IPS DF 4.7 (cell line): ENCODE results near the gene YIPF4.
"Not testable (repeated sequence)": the region's sequence is repeated elsewhere in the genome, so short reads cannot be mapped to it uniquely, and the experiment has no call there.

ENCODE experiments used
- DNase-seq: peaks from one replicate; pipeline ENCODE4 v3.0.0-alpha.2; 2013; ENCODE audit warnings: low spot score; ENCODE audit errors: extremely low read depth

Gene YIPF4

DNA sequence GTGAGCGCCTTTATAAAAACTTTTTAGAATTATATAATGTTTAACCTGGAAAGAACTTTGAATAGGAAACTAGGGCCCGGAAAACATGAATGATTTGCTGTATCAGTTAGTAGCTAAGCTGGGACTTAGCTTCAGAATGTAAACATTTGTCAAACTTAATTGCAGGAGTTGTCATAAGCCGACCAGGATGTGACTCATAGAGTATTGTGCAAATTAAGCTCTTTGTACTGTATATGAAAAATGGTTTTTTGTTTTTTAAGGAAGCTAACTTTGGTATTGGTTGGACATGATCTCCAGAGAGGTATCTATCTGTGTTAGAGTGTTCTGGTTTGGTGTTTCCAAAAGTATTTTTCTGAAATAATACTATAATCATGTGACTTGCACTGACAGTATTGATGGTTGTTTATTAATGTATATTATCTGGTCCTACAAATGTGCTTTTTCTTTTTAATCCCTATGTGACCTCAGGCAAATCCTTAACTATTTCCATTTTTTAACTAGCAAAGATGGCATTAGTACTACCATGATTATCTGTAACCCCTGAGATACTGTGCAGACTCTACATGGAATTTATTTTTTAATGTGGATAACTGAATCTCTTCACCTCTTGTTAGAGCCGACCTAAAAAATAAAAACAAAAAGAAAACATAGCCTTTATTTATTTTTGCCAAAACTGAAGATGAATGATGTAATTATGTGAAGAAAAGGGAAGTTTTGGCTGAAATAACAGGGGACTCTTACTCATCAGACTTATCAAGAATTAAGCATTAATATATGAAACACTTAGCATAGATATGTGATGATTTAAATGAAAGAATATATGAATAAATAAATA is 11.7 kb downstream of the YIPF4 start:
- DNase-seq: no peak

- no peak for DNase-seq
Observed at GRCh38 chr2:32290000-32290339, 12.3 kb downstream of the YIPF4 start.

DNA sequence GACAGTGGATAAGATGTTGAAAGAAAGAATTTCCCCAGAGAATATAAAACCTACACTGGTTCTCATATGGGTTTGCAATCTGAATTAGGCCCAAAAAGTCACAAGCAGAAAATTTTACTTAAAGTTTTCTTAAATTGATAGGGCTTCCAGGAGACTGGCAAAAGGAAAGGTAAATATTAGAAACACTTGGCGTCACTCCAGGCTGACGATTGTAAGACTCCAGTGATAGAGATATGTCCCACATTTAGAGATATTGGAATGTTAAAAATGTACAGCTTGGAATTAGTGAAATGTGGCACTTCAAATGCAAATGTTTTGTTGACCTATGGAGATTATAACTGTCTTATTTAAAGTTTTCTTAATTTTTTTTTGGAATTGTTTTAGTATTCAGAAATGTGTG is 14.0 kb downstream of the YIPF4 start:
- no peak for DNase-seq

- DNase-seq: not testable (repeated sequence)
Observed at GRCh38 chr2:32293493-32293892, 15.8 kb downstream of the YIPF4 start.

DNA sequence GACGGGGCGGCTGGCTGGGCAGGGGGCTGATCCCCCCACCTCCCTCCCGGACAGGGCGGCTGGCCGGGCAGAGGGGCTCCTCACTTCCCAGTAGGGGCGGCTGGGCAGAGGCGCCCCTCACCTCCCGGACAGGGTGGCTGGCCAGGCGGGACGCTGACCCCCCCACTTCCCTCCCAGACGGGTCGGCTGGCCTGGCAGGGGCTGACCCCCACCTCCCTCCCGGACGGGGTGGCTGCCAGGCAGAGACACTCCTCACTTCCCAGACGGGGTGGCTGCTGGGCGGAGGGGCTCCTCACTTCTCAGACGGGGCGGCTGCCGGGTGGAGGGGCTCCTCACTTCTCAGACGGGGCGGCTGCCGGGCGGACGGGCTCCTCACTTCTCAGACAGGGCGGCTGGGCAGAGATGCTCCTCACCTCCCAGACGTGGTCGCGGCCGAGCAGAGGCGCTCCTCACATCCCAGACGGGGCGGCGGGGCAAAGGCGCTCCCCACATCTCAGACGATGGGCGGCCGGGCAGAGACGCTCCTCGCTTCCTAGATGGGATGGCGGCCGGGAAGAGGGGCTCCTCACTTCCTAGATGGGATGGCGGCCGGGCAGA is 16.4 kb downstream of the YIPF4 start:
- not testable (repeated sequence) for DNase-seq

GRCh38 chr2:32310577-32310976 is 32.9 kb downstream of the YIPF4 start:
- DNase-seq: no peak

GRCh38 chr2:32314886-32315285 is 37.2 kb downstream of the YIPF4 start:
- no peak for DNase-seq

DNA sequence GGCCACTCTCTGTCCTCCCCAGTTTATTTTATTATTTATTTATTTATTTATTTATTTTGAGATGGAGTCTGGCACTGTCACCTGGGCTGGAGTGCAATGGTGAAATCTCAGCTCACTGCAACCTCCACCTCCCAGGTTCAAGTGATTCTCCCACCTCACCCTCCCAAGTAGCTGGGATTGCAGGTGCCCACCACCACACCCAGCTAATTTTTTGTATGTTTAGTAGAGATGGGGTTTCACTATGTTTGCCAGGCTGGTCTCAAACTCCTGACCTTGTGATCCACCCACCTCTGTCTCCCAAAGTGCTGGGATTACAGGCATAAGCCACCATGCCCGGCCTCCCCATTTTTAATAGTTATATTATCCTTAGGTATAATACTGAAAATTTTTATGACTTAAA is 51.0 kb downstream of the YIPF4 start:
- DNase-seq: not testable (repeated sequence)

DNA sequence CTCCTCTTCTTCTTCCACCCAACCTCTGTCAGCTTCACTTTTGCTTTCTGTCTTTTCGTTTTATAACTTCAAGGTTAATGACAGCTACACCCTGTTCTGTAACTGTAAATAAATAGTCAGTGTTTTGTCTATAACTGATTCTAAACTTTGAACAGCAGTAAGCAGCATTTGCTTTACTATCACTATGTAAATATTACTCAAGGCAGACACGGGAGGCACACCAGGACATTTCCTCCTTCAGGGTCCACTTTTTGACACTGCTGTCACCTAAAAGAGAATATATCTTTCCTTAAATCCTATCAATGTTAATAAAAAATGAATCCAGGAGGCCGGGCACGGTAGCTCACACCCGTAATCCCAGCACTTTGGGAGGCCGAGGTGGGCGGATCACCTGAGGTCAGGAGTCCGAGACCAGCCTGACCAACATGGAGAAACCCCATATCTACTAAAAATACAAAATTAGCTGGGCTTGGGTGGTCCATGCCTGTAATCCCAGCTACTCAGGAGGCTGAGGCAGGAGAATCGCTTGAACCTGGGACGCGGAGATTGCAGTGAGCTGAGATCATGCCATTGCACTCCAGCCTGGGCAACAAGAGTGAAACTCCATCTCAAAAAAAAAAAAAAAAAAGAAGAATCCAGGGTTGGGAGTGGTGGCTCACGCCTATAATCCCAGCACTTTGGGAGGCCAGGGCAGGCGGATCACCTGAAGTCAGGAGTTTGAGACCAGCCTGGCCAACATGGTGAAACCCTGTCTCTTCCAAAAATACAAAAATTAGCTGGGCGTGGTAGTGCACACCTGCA is 51.7 kb downstream of the YIPF4 start:
- DNase-seq: not testable (repeated sequence)

DNA sequence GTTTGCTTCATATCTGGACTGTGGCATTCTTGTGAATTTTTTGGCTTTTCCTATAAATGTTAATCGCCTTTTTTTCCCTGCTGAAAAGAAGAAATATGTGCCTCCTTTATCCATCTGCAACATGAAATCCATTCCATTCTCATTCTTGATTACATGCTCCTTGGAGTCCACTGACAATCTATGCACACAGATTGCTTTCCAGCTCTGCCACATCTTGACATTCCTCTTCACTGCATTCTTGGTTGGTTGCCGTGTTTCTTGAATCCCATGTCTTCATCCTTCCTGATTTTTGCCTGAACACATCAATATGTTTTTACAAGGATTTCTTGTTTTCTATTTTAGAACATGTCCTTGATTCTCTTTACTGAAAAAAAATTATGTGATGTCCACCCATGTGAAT is 52.4 kb downstream of the YIPF4 start:
- DNase-seq: no peak

GRCh38 chr2:32342801-32343200 is 65.1 kb downstream of the YIPF4 start:
- no peak for DNase-seq

DNA sequence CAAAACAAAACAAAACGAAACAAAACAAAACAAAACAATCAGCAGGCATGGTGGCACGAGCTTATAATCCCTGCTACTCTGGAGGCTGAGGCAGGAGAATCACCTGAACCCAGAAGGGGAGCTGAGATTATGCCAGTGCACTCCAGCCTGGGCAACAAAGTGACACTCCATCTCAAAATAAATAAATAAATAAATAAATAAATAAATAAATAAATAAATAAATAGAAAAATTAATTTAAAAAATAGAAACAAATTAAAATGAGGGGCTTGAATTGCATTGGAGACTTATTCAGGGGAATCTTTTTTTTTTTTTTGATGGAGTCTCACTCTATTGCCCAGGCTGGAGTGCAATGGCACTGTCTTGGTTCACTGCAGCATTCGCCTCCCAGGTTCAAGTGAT is 73.1 kb downstream of the YIPF4 start:
- not testable (repeated sequence) for DNase-seq

- no peak for DNase-seq
Observed at GRCh38 chr2:32355976-32356680, 78.4 kb downstream of the YIPF4 start.

DNA sequence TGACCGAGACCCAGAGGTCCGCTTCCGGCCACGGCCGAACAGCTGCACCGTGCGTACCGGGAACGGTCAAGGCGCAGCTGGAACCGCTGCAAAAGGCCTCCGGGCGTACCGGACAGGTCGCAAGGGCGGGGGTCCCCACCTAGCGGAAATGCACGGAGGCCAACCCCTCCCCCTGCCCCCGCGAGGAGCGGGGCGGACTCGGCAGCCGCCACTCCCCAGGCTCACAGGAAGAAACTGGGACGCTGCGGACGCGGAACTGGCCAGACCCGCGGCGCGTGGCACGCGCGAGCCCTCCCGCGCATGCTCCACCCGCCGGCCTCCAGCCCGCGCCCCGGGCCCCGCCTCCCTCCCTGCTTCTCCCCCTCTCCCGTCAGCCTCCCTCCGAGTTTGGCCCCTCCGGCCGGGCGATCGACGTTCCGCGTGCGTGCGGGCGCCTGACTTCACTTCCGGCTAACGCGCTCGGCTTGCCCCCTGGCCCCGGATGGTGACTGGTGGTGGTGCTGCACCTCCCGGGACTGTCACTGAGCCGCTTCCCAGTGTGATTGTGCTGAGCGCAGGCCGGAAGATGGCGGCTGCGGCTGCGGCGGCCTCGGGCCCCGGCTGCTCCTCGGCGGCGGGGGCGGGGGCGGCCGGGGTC is 79.1 kb downstream of the YIPF4 start, which contains the start of gene BIRC6:
TSS of gene BIRC6 (plus strand) at position 343 of the 637 bp plus-strand sequence. CDS start at position 482, 139 bp downstream.
- peak; percentile 84 for DNase-seq

DNA sequence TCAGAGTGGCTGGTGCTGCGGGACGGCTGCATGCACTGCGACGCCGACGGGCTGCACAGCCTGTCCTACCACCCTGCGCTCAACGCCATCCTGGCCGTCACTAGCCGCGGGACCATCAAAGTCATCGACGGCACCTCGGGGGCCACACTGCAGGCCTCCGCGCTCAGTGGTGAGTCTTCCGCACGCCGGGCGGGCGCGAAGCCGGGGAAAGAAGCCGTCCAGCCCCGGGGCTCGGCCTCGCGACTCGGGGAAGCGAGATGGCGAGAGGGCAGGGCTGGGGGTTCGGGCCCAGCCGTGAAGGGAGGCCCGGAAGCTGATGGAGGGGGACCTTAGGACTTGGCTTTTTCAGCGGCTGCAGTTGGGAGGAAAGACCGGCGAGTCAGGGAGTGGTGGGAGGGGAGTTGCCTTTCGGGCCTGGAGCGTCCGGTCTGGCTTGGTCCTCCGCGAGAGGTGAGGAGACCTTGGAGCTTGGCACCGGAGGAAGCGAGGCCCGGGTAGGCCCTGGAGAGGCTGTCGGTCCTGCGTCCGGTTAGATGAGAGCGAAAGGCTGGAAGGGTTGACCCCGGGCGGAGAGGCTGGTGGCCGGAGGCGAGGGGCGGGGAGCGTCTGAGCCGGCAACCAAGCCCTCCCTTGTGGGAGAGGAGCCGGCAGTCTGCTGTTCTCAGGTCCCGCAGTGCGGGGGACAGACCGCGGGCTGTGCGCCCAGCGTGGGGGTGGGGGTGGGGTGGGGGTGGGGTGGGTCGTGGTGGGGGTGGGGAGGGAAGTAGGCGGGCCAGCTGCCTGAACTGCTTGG is 79.8 kb downstream of the YIPF4 start:
- no peak for DNase-seq

DNA sequence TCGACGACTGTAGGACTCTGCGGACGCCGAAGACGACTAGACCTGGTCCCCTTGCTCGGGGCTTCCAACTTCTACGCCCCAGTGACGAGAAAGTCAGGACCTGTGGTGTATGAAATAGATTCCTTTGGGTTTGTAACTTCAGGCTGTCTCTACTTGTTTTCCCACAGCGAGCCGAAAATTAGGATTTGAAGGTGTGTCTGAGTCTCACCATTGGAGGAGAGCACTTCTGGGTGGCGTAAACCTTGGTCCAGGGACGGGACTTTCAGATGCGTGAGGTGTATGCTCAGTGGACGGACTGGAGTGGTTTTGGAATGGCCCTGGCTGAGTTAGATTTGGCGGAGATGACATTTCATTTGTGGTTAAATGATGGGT is 80.4 kb downstream of the YIPF4 start:
- no peak for DNase-seq

DNA sequence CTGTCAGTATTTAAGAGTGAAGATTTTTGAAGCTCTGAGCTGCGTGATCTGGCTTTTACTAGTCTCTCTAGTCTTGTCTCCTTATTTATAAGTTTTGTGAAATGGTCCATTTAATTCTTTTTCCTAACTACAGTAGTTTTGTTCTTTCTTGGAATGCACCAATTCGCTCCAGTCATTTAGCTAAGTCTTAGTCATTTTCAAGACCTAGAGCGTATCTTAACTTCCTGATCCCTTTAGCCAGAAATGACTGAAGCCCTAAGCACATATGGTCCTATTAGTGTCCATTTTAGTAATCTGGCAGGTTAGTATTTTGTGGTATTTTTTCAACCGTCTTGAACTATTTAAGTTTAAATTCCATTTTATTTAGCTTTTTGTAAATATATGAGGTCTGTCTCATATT is 82.7 kb downstream of the YIPF4 start:
- DNase-seq: no peak

DNA sequence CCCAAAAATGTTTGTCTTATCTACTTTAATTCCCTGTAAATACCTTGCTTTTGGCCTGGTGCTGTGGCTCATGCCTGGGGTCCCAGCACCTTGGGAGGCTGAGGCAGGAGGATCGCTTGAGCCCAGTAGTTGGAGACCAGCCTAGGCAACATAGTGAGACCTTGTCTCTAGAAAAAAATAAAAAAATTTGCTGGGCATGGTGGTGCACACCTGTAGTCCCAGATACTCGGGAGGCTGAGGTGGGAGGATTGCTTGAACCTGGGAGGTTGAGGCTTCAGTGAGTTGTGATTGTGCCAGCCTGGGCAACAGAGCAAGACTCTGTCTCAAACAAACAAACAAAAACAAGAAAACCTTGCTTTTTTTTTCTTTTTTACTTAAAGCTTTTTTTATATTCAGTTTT is 85.3 kb downstream of the YIPF4 start:
- not testable (repeated sequence) for DNase-seq

GRCh38 chr2:32363597-32363996 is 85.9 kb downstream of the YIPF4 start:
- DNase-seq: no peak

GRCh38 chr2:32364290-32364689 is 86.6 kb downstream of the YIPF4 start:
- DNase-seq: not testable (repeated sequence)
